ENCODE data around the gene ANK2. TPM values are rescaled to one million over a fixed set of nuclear protein-coding genes. Genes with fewer than 3 reads are reported as not detected.

ANK2 gene
- total RNA-seq, 1 donor from 2014 or later, result 58.3 TPM

DNA sequence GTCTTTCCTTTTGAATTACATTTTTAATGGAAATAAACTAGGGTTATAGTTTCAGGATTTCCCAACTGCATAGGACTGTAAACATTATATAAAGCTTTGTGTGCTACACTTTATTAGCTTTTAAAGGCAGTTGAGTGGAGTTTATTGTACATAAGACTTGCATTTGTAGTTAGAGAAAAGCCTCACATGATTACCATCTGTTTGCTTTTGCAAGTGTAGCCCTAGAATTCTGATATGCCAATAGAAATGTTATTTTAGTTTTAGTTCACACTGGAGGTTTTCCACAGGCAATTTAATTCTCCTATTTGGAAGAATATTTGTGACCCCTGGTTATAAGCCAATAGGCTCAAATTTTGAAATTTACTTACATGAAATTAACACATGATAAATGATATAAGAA lies 41.3 kb upstream of the ANK2 start:
- no peak overlapping the region for H3K27ac Mint-ChIP-seq (ENCODE audit: unreplicated experiment)
- H3K36me3 Mint-ChIP-seq (ENCODE audit: low read depth), result no peaks in the 10 kb centered on the region
- no peaks in the 10 kb centered on the region for H3K9me3 Mint-ChIP-seq
- H3K4me1 Mint-ChIP-seq, result peaks cover 17% of the 10 kb centered on the region
- no peak for DNase-seq (ENCODE audit: low read depth, low spot score)
- TF ChIP-seq, protein P1, sequence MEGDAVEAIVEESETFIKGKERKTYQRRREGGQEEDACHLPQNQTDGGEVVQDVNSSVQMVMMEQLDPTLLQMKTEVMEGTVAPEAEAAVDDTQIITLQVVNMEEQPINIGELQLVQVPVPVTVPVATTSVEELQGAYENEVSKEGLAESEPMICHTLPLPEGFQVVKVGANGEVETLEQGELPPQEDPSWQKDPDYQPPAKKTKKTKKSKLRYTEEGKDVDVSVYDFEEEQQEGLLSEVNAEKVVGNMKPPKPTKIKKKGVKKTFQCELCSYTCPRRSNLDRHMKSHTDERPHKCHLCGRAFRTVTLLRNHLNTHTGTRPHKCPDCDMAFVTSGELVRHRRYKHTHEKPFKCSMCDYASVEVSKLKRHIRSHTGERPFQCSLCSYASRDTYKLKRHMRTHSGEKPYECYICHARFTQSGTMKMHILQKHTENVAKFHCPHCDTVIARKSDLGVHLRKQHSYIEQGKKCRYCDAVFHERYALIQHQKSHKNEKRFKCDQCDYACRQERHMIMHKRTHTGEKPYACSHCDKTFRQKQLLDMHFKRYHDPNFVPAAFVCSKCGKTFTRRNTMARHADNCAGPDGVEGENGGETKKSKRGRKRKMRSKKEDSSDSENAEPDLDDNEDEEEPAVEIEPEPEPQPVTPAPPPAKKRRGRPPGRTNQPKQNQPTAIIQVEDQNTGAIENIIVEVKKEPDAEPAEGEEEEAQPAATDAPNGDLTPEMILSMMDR (conservative IDR thresholded peaks at IDR 0.05), result no peak
- H3K27me3 Mint-ChIP-seq (ENCODE audit: low read depth), result no peaks in the 10 kb centered on the region
- no peak overlapping the region for H3K4me3 Mint-ChIP-seq

- no peak overlapping the region for H3K27ac Mint-ChIP-seq (ENCODE audit: unreplicated experiment)
- peaks cover 17% of the 10 kb centered on the region for H3K4me1 Mint-ChIP-seq
- TF ChIP-seq, protein P1 (conservative IDR thresholded peaks at IDR 0.05), result no peak
- no peaks in the 10 kb centered on the region for H3K9me3 Mint-ChIP-seq
- H3K36me3 Mint-ChIP-seq (ENCODE audit: low read depth), result no peaks in the 10 kb centered on the region
- no peak overlapping the region for H3K4me3 Mint-ChIP-seq
- DNase-seq (ENCODE audit: low read depth, low spot score), result no peak
- H3K27me3 Mint-ChIP-seq (ENCODE audit: low read depth), result no peaks in the 10 kb centered on the region
These were observed 40.7 kb upstream of the ANK2 start for GRCh38 chr4:113008716-113009115.

- Mint-ChIP-seq H3K9me3 (peaks cover under 1% of the 10 kb centered on the region), H3K27ac (ENCODE audit: unreplicated experiment) (no peak overlapping the region), H3K36me3 (ENCODE audit: low read depth) (no peaks in the 10 kb centered on the region), H3K4me1 (peaks cover 18% of the 10 kb centered on the region), H3K27me3 (ENCODE audit: low read depth) (no peaks in the 10 kb centered on the region), H3K4me3 (no peak overlapping the region)
- TF ChIP-seq, protein P1 (conservative IDR thresholded peaks at IDR 0.05), result no peak
- no peak for DNase-seq (ENCODE audit: low read depth, low spot score)
These were observed 40.0 kb upstream of the ANK2 start for GRCh38 chr4:113009461-113009860.

- H3K4me1 Mint-ChIP-seq, result peaks cover 20% of the 10 kb centered on the region
- peaks cover 3% of the 10 kb centered on the region for H3K9me3 Mint-ChIP-seq
- no peak overlapping the region for H3K27ac Mint-ChIP-seq (ENCODE audit: unreplicated experiment)
- no peaks in the 10 kb centered on the region for H3K36me3 Mint-ChIP-seq (ENCODE audit: low read depth)
- TF ChIP-seq, protein P1 (conservative IDR thresholded peaks at IDR 0.05), result no peak
- H3K27me3 Mint-ChIP-seq (ENCODE audit: low read depth), result no peaks in the 10 kb centered on the region
- no peak overlapping the region for H3K4me3 Mint-ChIP-seq
- no peak for DNase-seq (ENCODE audit: low read depth, low spot score)
These were observed 37.2 kb upstream of the ANK2 start for GRCh38 chr4:113012122-113012725.

GRCh38 chr4:113012786-113013185 lies 36.7 kb upstream of the ANK2 start:
- TF ChIP-seq, protein P1 (conservative IDR thresholded peaks at IDR 0.05), result no peak
- Mint-ChIP-seq H3K4me1 (peaks cover 20% of the 10 kb centered on the region), H3K4me3 (no peak overlapping the region), H3K36me3 (ENCODE audit: low read depth) (no peaks in the 10 kb centered on the region), H3K27me3 (ENCODE audit: low read depth) (no peaks in the 10 kb centered on the region), H3K27ac (ENCODE audit: unreplicated experiment) (no peak overlapping the region), H3K9me3 (peaks cover 3% of the 10 kb centered on the region)
- DNase-seq (ENCODE audit: low read depth, low spot score), result no peak
